ENCODE results near the gene NLRP12.

- TF ChIP-seq EZH2phosphoT487 (IDR thresholded peaks at IDR 0.05; ENCODE audit: borderline replicate concordance, low read depth, low read length) (no peak), CTCF (conservative IDR thresholded peaks at IDR 0.05; ENCODE audit: low read length) (no peak)
Measured at GRCh38 chr19:53773999-53774398, 50.1 kb downstream of the NLRP12 start.
